IMR-90 (cell line): ENCODE measurements around the gene RGS14. TPM values are rescaled to one million over a fixed set of nuclear protein-coding genes. Genes with fewer than 3 reads are reported as not detected.
A peak's percentile ranks its signal among the peaks of the same experiment; 100 is the strongest.
"Not testable (repeated sequence)": the region's sequence is repeated elsewhere in the genome, so short reads cannot be mapped to it uniquely, and the experiment has no call there.

Experiments used
- ATAC-seq: fragments of 200-7000 bp; cut with Tn5 transposase; 2 replicates; pipeline ENCODE4 v1.9.1; 2020; ENCODE audit warnings: low read depth, mild to moderate bottlenecking, moderate library complexity
- BruUV-seq: library from RNA; stranded (reverse); fragments of 400-500 nt; replicated peaks from 2 replicates; lab custom pipeline; 2021; lab: Mats Ljungman, UMichigan
- CTCF ChIA-PET: fragments of 300-600 bp; formaldehyde crosslinking; extraction: SDS; loops from one replicate; lab custom pipeline; 2021; ENCODE audit warnings: antibody characterized with exemption; lab: Yijun Ruan, JAX
- POLR2A ChIA-PET: fragments of 300-600 bp; sonication (Branson Sonifier 250); formaldehyde crosslinking; loops from one replicate; lab custom pipeline; 2022; ENCODE audit warnings: antibody characterized with exemption; ENCODE audit not compliant: unreplicated experiment; lab: Charles Lee
- DNase-seq: peaks from one replicate; pipeline ENCODE4 v3.0.0; 2013
- H2AFZ ChIP-seq: replicated peaks from 2 replicates; pipeline ENCODE3; 2013; ENCODE audit warnings: low read length, mild to moderate bottlenecking; ENCODE audit not compliant: poor library complexity
- H2AK5ac ChIP-seq: 2 replicates; pipeline ENCODE4 v1.6.1; 2013; ENCODE audit warnings: low read depth, low read length, inconsistent platforms
- H2AK9ac ChIP-seq: replicated peaks from 2 replicates; pipeline ENCODE3; 2013; ENCODE audit warnings: mild to moderate bottlenecking, low read depth, low read length, moderate library complexity; ENCODE audit not compliant: poor library complexity
- H2BK120ac ChIP-seq: 2 replicates; pipeline ENCODE4 v1.6.1; 2013; ENCODE audit warnings: low read depth, low read length, inconsistent platforms
- H2BK15ac ChIP-seq: 3 replicates; pipeline ENCODE4 v1.6.1; 2013; ENCODE audit warnings: low read depth, low read length, inconsistent platforms
- H2BK20ac ChIP-seq: 2 replicates; pipeline ENCODE4 v1.6.1; 2013; ENCODE audit warnings: low read depth, mild to moderate bottlenecking, inconsistent platforms, low read length, moderate library complexity
- H2BK5ac ChIP-seq: 2 replicates; pipeline ENCODE4 v1.6.1; 2013; ENCODE audit warnings: mild to moderate bottlenecking, low read depth, low read length, inconsistent platforms; ENCODE audit not compliant: poor library complexity, severe bottlenecking
- H3K14ac ChIP-seq: replicated peaks from 2 replicates; pipeline ENCODE4 v1.6.1; 2013; ENCODE audit warnings: low read depth, low read length, inconsistent platforms
- H3K18ac ChIP-seq: 2 replicates; pipeline ENCODE4 v1.6.1; 2013; ENCODE audit warnings: low read depth, low read length, control low read depth
- H3K23ac ChIP-seq: 2 replicates; pipeline ENCODE4 v1.6.1; 2013; ENCODE audit warnings: low read depth, low read length, inconsistent platforms
- H3K27ac ChIP-seq: 2 replicates; pipeline ENCODE4 v1.5.1; 2013; ENCODE audit warnings: mild to moderate bottlenecking, control low read depth, low read length; ENCODE audit not compliant: insufficient read depth
- H3K27me3 ChIP-seq: 2 replicates; pipeline ENCODE4 v1.6.1; 2013; ENCODE audit warnings: low read length; ENCODE audit not compliant: control insufficient read depth, insufficient read depth
- H3K36me3 ChIP-seq: 2 replicates; pipeline ENCODE4 v1.6.1; 2013; ENCODE audit warnings: low read length, mixed read lengths; ENCODE audit not compliant: control insufficient read depth, insufficient read depth
- H3K4ac ChIP-seq: 2 replicates; pipeline ENCODE4 v1.6.1; 2013; ENCODE audit warnings: low read depth, low read length, inconsistent platforms
- H3K4me1 ChIP-seq: 2 replicates; pipeline ENCODE4 v1.6.1; 2013; ENCODE audit warnings: low read length, mixed read lengths; ENCODE audit not compliant: control insufficient read depth, insufficient read depth
- H3K4me2 ChIP-seq: 2 replicates; pipeline ENCODE4 v1.6.1; 2013; ENCODE audit warnings: low read depth, mild to moderate bottlenecking, control low read depth, low read length, moderate library complexity
- H3K4me3 ChIP-seq: 2 replicates; pipeline ENCODE4 v1.5.1; 2013; ENCODE audit warnings: low read depth, mild to moderate bottlenecking, control low read depth, low read length, moderate library complexity; ENCODE audit not compliant: insufficient read depth
- H3K56ac ChIP-seq: 2 replicates; pipeline ENCODE4 v1.6.1; 2013; ENCODE audit warnings: low read length, inconsistent platforms; ENCODE audit not compliant: insufficient read depth; ENCODE audit errors: extremely low read depth
- H3K79me1 ChIP-seq, 2 experiments: 2 replicates each; pipeline ENCODE4 v1.6.1; 2013; ENCODE audit warnings: low read length in 2 of 2, inconsistent platforms in 1 of 2, low read depth in 1 of 2
- H3K9ac ChIP-seq: 2 replicates; pipeline ENCODE4 v1.6.1; 2013; ENCODE audit warnings: low read depth, low read length, control low read depth
- H3K9me1 ChIP-seq: 2 replicates; pipeline ENCODE4 v1.6.1; 2013; ENCODE audit warnings: low read length, inconsistent platforms; ENCODE audit not compliant: insufficient read depth
- H3K9me3 ChIP-seq: 2 replicates; pipeline ENCODE4 v1.6.1; 2013; ENCODE audit warnings: low read length; ENCODE audit not compliant: control insufficient read depth, insufficient read depth
- H4K20me1 ChIP-seq: 2 replicates; pipeline ENCODE4 v1.6.1; 2013; ENCODE audit warnings: low read length, inconsistent platforms; ENCODE audit not compliant: insufficient read depth
- H4K5ac ChIP-seq: 2 replicates; pipeline ENCODE4 v1.6.1; 2013; ENCODE audit warnings: mild to moderate bottlenecking, low read depth, low read length, control low read depth
- H4K8ac ChIP-seq, 2 experiments: 2 replicates each; pipeline ENCODE4 v1.6.1; 2013; ENCODE audit warnings: low read depth in 2 of 2, low read length in 2 of 2, control low read depth in 1 of 2, inconsistent platforms in 1 of 2
- H4K91ac ChIP-seq: 2 replicates; pipeline ENCODE4 v1.6.1; 2013; ENCODE audit warnings: low read depth, low read length, inconsistent platforms; ENCODE audit not compliant: insufficient read depth
- CEBPB ChIP-seq: IDR thresholded peaks from 2 replicates; pipeline ENCODE4 v1.6.1; 2012; ENCODE audit warnings: low read depth, low read length, improper control_type of control experiment
- MAFK ChIP-seq: IDR thresholded peaks from 2 replicates; pipeline ENCODE4 v1.6.1; 2012; ENCODE audit warnings: low read depth, low read length, improper control_type of control experiment
- WGBS, 2 experiments: methylation state at CpG; one replicate each; pipeline versions ENCODE4 v1.1.5 to v1.1.7; 2013; ENCODE audit warnings: missing lambda C conversion rate in 2 of 2; ENCODE audit not compliant: insufficient read length in 1 of 2; ENCODE audit errors: extremely low coverage in 2 of 2; 5-methylcytosine and 5-hydroxymethylcytosine counted together
- dilution Hi-C: fragments of 300-500 bp; cut with HindIII; formaldehyde crosslinking; loops from one replicate; pipeline ENCODE4 v1.14.3; 2018; ENCODE audit warnings: low sequenced_read_pairs; ENCODE audit not compliant: unreplicated experiment
- in situ Hi-C: fragments of 300-500 bp; cut with MboI; formaldehyde crosslinking; loops from 3 replicates; pipeline ENCODE4 v1.14.3; 2019; ENCODE audit warnings: low sequenced_read_pairs, inconsistent platforms, mixed read lengths
- intact Hi-C: fragments of 100-400 bp; cut with micrococcal nuclease; formaldehyde crosslinking; loops from 2 replicates; pipeline ENCODE4 v1.10.0; 2022
- polyA plus RNA-seq, 3 experiments: library from polyadenylated mRNA; depleted of rRNA; stranded (reverse); fragments of >200 nt; gene quantifications; 2 replicates each; pipeline ENCODE4 v1.2.3, GENCODE V29; 2012; ENCODE audit warnings: low replicate concordance in 1 of 3
- total RNA-seq: library from RNA; depleted of rRNA; stranded (reverse); fragments of >200 nt; gene quantifications from 2 replicates; pipeline ENCODE4 v1.2.3, GENCODE V29; 2012

The RGS14 gene
- total and polyA plus RNA-seq, 2 of the 4 experiments (the other 2 are of a cell fraction): 1.1 to 6.5 TPM

GRCh38 chr5:177419046-177419445 is 61.3 kb downstream of the RGS14 start:
- POLR2A ChIA-PET: no interaction called here
- in situ Hi-C loops (no loop called here), intact Hi-C loops (no loop called here), dilution Hi-C loops (no loop called here)
- DNase-seq (peak; percentile 81), ATAC-seq (peak; percentile 78)
- H4K5ac ChIP-seq: no peak overlapping the region
- H3K4me2 ChIP-seq: no peak overlapping the region
- H3K27ac ChIP-seq: no peak overlapping the region
- no peaks in the 10 kb centered on the region; the same call in 1 of the 2 replicates for H3K27me3 ChIP-seq
- no peak overlapping the region for H2BK120ac ChIP-seq
- H3K9ac ChIP-seq: no peak overlapping the region
- no peak overlapping the region for H2AK9ac ChIP-seq
- no peaks in the 10 kb centered on the region for H3K79me1 ChIP-seq
- no peaks in the 10 kb centered on the region for H3K36me3 ChIP-seq
- no peaks in the 10 kb centered on the region for H3K9me1 ChIP-seq
- CTCF ChIA-PET: interaction anchor here (1.0 kb wide), 1 partner anchor 15 kb away, joined by 3 read pairs; no protein-coding TSS in a partner anchor
- no peak overlapping the region for H3K56ac ChIP-seq
- H3K14ac ChIP-seq: no peak overlapping the region
- H4K91ac ChIP-seq: no peak overlapping the region
- no peak overlapping the region for H3K4ac ChIP-seq
- H3K9me3 ChIP-seq: no peaks in the 10 kb centered on the region
- no peak overlapping the region for H3K18ac ChIP-seq
- no peak overlapping the region for H2AFZ ChIP-seq
- H2BK15ac ChIP-seq: no peak overlapping the region
- TF ChIP-seq CEBPB (peak; percentile 82), MAFK (no peak)
- H3K23ac ChIP-seq: no peak overlapping the region
- WGBS, 2 experiments: no CpG with 5 or more reads among the region's 3 CpGs
- no peak overlapping the region for H2BK20ac ChIP-seq
- BruUV-seq: no TSS peak
- no peaks in the 10 kb centered on the region for H4K20me1 ChIP-seq
- H3K4me1 ChIP-seq: no peaks in the 10 kb centered on the region
- no peak overlapping the region for H4K8ac ChIP-seq
- no peak overlapping the region for H3K4me3 ChIP-seq
- H2AK5ac ChIP-seq: no peak overlapping the region
- H2BK5ac ChIP-seq: no peak overlapping the region

DNA sequence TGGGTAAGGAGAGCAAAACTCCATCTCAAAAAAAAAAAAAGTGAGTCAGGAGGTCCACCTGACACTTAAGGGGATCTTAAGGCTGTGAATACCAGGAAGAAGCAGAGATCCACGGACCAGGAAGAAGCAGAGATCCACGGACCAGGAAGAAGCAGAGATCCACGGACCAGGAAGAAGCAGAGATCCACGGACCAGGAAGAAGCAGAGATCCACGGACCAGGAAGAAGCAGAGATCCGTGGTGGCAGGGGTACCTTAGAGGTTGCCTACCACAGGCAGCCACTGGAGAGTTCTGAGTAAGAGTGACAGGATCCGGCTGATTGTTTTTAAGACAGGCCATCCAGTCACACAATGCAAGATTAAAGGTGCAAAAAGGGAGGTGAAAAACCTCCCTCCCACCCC is 62.7 kb downstream of the RGS14 start:
- H4K5ac ChIP-seq, DNase-seq, H3K4me1 ChIP-seq, H3K27me3 ChIP-seq, H2BK120ac ChIP-seq, H4K8ac ChIP-seq, H3K4me2 ChIP-seq, H3K9me3 ChIP-seq, H2AK5ac ChIP-seq, BruUV-seq, H3K23ac ChIP-seq, H3K4ac ChIP-seq, H2BK5ac ChIP-seq, H2BK20ac ChIP-seq, H3K27ac ChIP-seq, H3K79me1 ChIP-seq, ATAC-seq, intact Hi-C loops, H3K36me3 ChIP-seq, H2BK15ac ChIP-seq, H3K4me3 ChIP-seq, H2AK9ac ChIP-seq, H3K9me1 ChIP-seq, H3K18ac ChIP-seq, POLR2A ChIA-PET, H3K14ac ChIP-seq, dilution Hi-C loops, H2AFZ ChIP-seq, CTCF ChIA-PET, in situ Hi-C loops, H3K9ac ChIP-seq, H4K91ac ChIP-seq, H3K56ac ChIP-seq, H4K20me1 ChIP-seq: not testable (repeated sequence)
- no CpG with 5 or more reads among the region's 7 CpGs for WGBS, 2 experiments
